ENCODE results near the gene ABO.
A peak's percentile ranks its signal among the peaks of the same experiment; 100 is the strongest.
"Not testable (repeated sequence)": the region's sequence is repeated elsewhere in the genome, so short reads cannot be mapped to it uniquely, and the experiment has no call there.

ABO gene

DNA sequence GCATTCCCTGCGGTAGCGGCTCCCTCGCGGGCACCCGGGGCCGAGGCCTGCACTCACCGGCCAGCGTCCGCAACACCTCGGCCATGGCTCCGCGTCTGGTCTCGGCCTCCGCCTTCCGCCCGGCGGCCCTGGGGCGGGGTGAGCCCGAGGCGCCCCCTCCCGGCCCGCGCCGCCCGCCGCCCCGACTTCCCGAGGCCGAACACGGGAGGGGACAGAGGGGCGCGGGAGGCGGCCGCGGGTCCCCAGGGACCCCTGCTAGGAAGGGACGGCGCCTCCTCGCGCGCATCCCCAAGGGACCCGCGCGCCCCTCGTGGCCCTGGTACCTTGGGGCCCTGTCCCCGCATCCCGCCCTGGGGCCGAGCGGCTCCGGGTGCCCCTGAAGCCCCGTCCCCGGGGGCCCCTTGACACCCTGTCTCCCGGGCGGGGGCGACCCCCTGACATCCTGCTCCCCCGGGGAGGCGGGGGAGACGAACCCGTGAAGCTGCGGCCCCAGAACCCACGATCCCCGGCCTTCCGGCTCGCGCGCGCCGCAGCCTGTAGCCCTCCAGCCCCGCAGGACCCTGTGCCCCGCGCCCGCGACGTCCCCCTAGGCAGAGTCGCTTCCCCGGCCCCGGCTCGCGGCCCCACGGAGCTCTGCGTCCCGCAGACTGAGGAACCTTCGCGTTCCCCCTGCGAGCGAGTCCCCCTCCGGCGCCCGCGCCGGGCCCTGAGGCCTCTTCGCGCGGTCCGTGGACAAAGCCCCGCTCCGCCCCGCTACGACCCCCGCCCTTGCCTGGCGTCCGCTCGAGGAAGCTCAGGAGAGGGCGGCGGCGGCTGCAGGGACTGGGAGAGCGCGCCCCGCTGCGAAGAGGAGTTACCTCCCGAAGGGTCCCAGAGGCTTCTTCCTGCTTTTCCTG is at the start of gene ABO:
ABO (minus strand) TSS at position 97 of the 896 bp plus-strand sequence.
- H3K4me3 Mint-ChIP-seq: no peak within 1 kb of the TSS
- H3K36me3 Mint-ChIP-seq: no peaks in the 10 kb centered on the region
- ATAC-seq (peak; percentile 33), DNase-seq (ENCODE audit: low spot score in 2 of 2) (no peak)
- no peaks in the 10 kb centered on the region for H3K4me1 Mint-ChIP-seq
- H3K9me3 Mint-ChIP-seq: no peaks in the 10 kb centered on the region
- no peak within 1 kb of the TSS for H3K27ac Mint-ChIP-seq

- H3K9me3 Mint-ChIP-seq: no peaks in the 10 kb centered on the region
- H3K36me3 Mint-ChIP-seq: peaks cover 11% of the 10 kb centered on the region
- H3K4me3 Mint-ChIP-seq: no peak overlapping the region
- no peak for ATAC-seq
- no peak for DNase-seq (ENCODE audit: low spot score in 2 of 2)
- peaks cover 16% of the 10 kb centered on the region for H3K4me1 Mint-ChIP-seq
- no peak overlapping the region for H3K27ac Mint-ChIP-seq
Measured at GRCh38 chr9:133323991-133324703, 49.1 kb upstream of the ABO start.

DNA sequence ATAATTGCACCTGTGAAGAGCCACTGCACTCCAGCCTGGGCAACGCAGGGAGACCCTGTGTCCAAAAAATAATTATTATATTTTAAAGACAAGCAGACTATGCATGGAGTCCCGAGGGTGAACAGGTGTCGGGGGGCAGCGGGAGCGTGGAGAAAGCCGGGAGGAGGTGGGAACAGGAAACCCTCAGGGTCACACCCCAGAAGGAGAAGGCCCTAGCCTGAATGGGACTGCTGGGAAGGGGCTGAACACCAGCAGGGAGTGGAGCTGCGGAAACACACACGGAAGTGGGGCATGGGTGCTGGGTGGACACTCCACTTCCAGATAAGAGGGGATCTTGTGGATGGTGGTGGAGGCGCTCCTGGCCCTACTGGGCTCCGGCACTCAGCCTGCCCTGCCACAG is 48.2 kb upstream of the ABO start:
- Mint-ChIP-seq H3K9me3 (no peaks in the 10 kb centered on the region), H3K4me1 (peaks cover 10% of the 10 kb centered on the region), H3K27ac (no peak overlapping the region), H3K36me3 (peaks cover 2% of the 10 kb centered on the region), H3K4me3 (no peak overlapping the region)
- ATAC-seq (no peak), DNase-seq (ENCODE audit: low spot score in 2 of 2) (no peak)

DNA sequence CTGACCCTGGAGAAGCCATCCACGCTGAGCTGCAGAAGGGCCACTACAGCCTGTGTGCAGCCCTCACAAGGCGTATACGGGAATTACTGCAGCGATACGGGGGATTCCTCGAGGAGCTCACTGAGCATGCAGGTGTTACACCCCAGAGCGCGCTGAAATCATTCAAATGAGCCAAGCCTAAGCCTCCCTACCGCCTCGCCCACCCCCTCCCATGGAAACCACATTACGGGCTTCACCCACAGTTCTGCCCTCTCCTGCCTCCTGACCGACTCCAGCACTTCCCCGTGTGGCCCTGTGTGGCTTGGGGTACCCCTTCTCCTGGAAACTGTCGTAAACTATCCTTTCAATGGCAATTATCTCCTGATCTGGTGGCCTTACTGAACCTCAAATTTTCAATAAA is 47.7 kb upstream of the ABO start:
- no peak overlapping the region for H3K4me3 Mint-ChIP-seq
- H3K9me3 Mint-ChIP-seq: no peaks in the 10 kb centered on the region
- no peak for DNase-seq (ENCODE audit: low spot score in 2 of 2)
- no peak overlapping the region for H3K27ac Mint-ChIP-seq
- H3K4me1 Mint-ChIP-seq: peaks cover 10% of the 10 kb centered on the region
- no peaks in the 10 kb centered on the region for H3K36me3 Mint-ChIP-seq
- no peak for ATAC-seq

DNA sequence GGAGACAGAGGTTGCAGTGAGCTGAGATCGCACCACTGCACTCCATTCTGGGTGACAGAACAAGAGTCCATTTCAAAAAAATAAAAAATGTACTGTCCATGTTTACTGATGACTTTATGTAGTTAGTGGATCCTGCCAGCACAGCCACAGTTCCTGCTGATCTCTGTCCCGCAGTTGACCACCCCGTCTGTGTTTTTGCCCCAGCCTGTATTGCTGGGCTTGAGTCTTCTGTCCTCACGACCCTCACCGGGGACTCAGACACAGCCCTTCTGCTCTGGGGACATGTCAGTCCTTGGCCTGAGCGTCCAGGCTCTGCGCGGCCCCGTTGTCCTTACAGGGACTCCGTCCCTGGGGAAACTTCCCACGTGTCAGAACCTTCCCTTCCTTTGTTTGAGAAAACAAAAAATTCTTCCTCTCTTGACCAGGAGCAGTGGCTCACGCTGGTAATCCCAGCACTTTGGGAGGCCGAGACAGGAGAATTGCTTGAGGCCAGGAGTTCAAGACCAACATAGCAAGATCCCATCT is 46.5 kb upstream of the ABO start:
- Mint-ChIP-seq H3K4me1 (peaks cover 10% of the 10 kb centered on the region), H3K36me3 (no peaks in the 10 kb centered on the region), H3K9me3 (no peaks in the 10 kb centered on the region), H3K27ac (no peak overlapping the region), H3K4me3 (no peak overlapping the region)
- ATAC-seq (no peak), DNase-seq (ENCODE audit: low spot score in 2 of 2) (no peak)

DNA sequence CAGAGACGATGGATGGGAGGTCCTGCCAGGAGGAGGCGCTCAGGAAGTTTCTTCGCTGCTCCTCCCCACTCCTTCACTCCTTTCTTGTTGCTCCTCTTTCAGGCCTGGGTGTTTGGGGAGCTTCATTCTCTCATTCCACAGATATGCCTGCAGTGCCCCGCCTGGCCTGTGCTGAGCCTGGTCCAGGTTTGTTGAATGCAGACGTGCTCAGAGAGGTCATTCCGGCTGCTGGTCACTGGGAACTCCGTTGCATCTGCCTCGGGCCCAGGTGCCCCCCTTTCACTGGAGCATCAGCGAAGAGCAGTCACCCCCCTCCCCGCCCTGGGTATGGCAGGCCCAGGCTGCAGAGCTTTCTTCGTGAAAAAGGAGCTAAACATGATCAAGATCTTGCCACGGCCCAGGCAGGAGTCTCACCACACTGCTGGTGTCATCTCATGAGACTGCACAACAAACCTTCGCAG is 45.5 kb upstream of the ABO start:
- DNase-seq (ENCODE audit: low spot score in 2 of 2) (no peak), ATAC-seq (no peak)
- no peaks in the 10 kb centered on the region for H3K36me3 Mint-ChIP-seq
- H3K4me1 Mint-ChIP-seq: peaks cover 10% of the 10 kb centered on the region
- no peaks in the 10 kb centered on the region for H3K9me3 Mint-ChIP-seq
- H3K27ac Mint-ChIP-seq: no peak overlapping the region
- H3K4me3 Mint-ChIP-seq: no peak overlapping the region

- not testable (repeated sequence) for ATAC-seq; H3K9me3 Mint-ChIP-seq; H3K4me1 Mint-ChIP-seq; DNase-seq (ENCODE audit: low spot score in 2 of 2); H3K36me3 Mint-ChIP-seq; H3K4me3 Mint-ChIP-seq; H3K27ac Mint-ChIP-seq
Measured at GRCh38 chr9:133317551-133317950, 42.5 kb upstream of the ABO start.

GRCh38 chr9:133315997-133316396 is 41.0 kb upstream of the ABO start:
- no peaks in the 10 kb centered on the region for H3K4me1 Mint-ChIP-seq
- ATAC-seq (no peak), DNase-seq (ENCODE audit: low spot score in 2 of 2) (no peak)
- H3K4me3 Mint-ChIP-seq: no peak overlapping the region
- no peaks in the 10 kb centered on the region for H3K36me3 Mint-ChIP-seq
- H3K9me3 Mint-ChIP-seq: no peaks in the 10 kb centered on the region
- no peak overlapping the region for H3K27ac Mint-ChIP-seq

DNA sequence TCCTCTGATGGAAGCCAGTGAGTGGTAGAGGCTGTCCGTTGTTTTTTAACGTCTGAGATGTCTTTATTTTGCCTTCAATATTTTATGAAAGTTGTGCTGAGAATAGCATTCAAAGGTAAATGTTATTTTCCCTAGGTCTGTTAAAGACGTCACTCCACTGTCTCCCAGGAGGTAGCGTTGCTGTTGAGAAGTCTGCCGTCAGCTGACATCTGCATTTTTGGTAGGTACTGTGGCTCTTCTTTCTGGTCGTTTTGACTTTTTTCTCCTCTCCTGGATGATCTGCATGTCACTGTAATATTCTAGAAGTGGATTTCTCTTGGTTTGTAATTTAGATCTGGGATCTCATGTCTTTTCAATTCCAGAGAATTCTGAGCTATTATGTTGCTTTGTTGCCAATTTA is 34.6 kb upstream of the ABO start:
- DNase-seq (ENCODE audit: low spot score in 2 of 2): no peak
- Mint-ChIP-seq H3K27ac (no peak overlapping the region), H3K4me3 (no peak overlapping the region), H3K4me1 (no peaks in the 10 kb centered on the region), H3K36me3 (no peaks in the 10 kb centered on the region), H3K9me3 (no peaks in the 10 kb centered on the region)
- ATAC-seq: no peak

DNA sequence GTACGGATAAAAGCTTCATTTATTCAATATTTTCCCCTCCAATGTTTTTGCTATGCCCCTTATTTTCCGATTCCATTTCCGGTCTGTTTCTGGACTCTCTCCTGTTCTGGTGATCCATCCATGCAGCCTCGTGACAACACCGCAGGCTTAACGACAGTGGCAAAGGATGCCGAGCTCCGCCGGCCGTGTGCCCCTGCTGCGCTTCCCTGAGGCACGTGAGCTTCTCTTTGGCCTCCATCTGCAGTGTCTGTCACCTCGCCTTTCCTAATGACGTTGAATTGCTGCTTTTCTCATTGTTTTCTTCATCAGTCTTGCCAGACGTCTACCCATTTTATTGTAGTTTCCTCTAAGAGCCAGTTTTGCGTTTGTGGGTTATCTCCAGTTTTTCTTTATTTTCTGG is 32.3 kb upstream of the ABO start:
- DNase-seq (ENCODE audit: low spot score in 2 of 2) (no peak), ATAC-seq (no peak)
- no peak overlapping the region for H3K27ac Mint-ChIP-seq
- no peaks in the 10 kb centered on the region for H3K9me3 Mint-ChIP-seq
- no peaks in the 10 kb centered on the region for H3K36me3 Mint-ChIP-seq
- H3K4me3 Mint-ChIP-seq: no peak overlapping the region
- H3K4me1 Mint-ChIP-seq: no peaks in the 10 kb centered on the region

- Mint-ChIP-seq H3K4me3 (no peak overlapping the region), H3K9me3 (no peaks in the 10 kb centered on the region), H3K4me1 (no peaks in the 10 kb centered on the region), H3K27ac (no peak overlapping the region), H3K36me3 (no peaks in the 10 kb centered on the region)
- no peak for ATAC-seq
- DNase-seq (ENCODE audit: low spot score in 2 of 2): no peak
Measured at GRCh38 chr9:133306242-133307204, 31.5 kb upstream of the ABO start.

DNA sequence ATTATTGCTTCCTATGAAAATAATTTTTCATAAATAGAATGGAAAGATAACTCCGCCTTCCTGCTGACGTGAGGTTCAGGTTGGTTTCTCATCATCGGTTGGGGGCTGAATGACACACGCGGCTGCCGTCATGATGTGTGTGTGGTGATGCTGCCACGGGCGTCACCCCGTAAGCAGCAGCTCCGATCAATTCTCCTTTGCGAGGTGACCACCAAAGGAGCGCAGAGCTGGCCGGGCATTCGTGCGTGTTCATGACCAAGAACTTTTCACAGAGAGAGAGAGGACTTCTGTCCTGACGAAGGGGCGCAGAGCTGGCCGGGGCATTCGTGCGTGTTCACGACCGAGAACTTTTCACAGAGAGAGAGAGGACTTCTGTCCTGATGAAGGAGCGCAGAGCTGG is 30.7 kb upstream of the ABO start:
- Mint-ChIP-seq H3K4me1 (no peaks in the 10 kb centered on the region), H3K36me3 (no peaks in the 10 kb centered on the region), H3K27ac (no peak overlapping the region), H3K9me3 (no peaks in the 10 kb centered on the region), H3K4me3 (no peak overlapping the region)
- ATAC-seq (no peak), DNase-seq (ENCODE audit: low spot score in 2 of 2) (no peak)

- Mint-ChIP-seq H3K36me3 (no peaks in the 10 kb centered on the region), H3K9me3 (no peaks in the 10 kb centered on the region), H3K27ac (no peak overlapping the region), H3K4me1 (no peaks in the 10 kb centered on the region), H3K4me3 (no peak overlapping the region)
- ATAC-seq (no peak), DNase-seq (ENCODE audit: low spot score in 2 of 2) (no peak)
Measured at GRCh38 chr9:133304477-133305377, 29.7 kb upstream of the ABO start.

GRCh38 chr9:133304158-133304470 is 29.1 kb upstream of the ABO start:
- H3K4me3 Mint-ChIP-seq: no peak overlapping the region
- no peaks in the 10 kb centered on the region for H3K9me3 Mint-ChIP-seq
- ATAC-seq (no peak), DNase-seq (ENCODE audit: low spot score in 2 of 2) (no peak)
- no peak overlapping the region for H3K27ac Mint-ChIP-seq
- no peaks in the 10 kb centered on the region for H3K36me3 Mint-ChIP-seq
- no peaks in the 10 kb centered on the region for H3K4me1 Mint-ChIP-seq
